Measurements from ENCODE around the gene AVEN.
"Not testable (repeated sequence)": the region's sequence is repeated elsewhere in the genome, so short reads cannot be mapped to it uniquely, and the experiment has no call there.

The AVEN gene

DNA sequence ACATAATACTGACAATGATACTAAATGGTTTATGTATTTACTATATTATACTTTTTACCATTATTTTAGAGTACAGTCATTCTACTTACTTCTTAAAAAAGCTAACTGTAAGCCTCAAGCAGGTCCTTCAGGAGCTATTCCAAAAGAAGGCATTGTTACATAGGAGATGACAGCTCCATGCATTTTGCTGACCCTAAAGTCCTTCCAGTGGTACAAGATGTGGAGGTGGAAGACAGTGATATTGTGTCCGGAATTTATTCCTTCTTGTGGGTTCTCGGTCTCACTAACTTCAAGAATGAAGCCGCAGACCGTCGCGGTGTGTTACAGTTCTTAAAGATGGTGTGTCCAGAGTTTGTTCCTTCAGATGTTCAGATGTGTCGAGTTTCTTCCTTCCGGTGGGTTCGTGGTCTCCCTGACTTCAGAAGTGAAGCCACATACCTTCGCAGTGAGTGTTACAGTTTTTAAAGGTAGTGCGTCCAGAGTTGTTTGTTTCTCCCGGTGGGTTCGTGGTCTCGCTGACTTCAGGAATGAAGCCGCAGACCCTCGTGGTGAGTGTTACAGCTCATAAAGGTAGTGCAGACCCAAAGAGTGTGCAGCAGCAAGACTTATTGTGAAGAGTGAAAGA lies 20.9 kb downstream of the AVEN start:
- Mint-ChIP-seq H3K4me1 (no peaks in the 10 kb centered on the region), H3K4me3 (no peak overlapping the region), H3K36me3 (peaks cover 15% of the 10 kb centered on the region), H3K9me3 (no peaks in the 10 kb centered on the region), H3K27me3 (no peaks in the 10 kb centered on the region), H3K27ac (no peak overlapping the region)
- ATAC-seq: no peak

DNA sequence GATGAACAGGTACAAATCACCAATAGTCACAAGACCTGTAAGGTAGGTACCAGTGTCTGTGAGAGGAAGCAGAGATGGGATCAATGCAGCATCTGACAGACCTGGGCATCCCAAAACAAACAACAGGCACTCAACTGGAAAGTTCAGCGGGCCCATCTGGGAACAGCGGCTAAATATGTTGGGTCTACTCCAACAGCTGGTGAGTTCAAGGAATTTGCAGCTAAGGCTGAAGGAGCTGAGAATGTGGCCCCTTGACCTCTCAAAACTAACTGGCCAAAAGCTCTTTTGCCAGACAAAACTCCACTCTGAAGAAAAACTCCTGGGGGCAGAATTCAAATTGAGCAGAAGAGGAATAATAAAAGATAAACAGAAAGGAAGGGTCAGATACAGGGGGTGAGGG lies 24.4 kb downstream of the AVEN start:
- no peak for ATAC-seq
- Mint-ChIP-seq H3K27ac (no peak overlapping the region), H3K36me3 (peaks cover 15% of the 10 kb centered on the region), H3K4me3 (no peak overlapping the region), H3K9me3 (no peaks in the 10 kb centered on the region), H3K27me3 (no peaks in the 10 kb centered on the region), H3K4me1 (peaks cover 4% of the 10 kb centered on the region)

DNA sequence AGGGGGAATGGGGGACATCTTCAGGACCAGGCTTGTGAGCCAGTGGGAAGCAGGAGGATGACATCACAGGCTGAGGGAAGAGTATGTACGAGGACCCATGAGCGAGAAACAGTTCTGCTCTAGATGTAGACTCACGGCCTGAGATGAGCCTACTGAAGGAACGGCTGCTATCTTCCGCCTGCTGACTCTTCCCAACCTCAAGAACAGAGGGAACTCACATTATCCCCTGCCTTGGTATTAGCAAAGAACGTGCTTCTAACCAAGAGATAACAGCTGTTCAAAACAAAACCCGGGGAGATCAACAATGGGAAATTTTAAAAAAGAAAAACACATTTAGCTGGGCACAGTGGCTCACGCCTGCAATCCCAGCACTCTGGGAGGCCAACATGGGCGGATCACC lies 25.3 kb downstream of the AVEN start:
- H3K27me3 Mint-ChIP-seq: no peaks in the 10 kb centered on the region
- H3K4me3 Mint-ChIP-seq: no peak overlapping the region
- peaks cover 14% of the 10 kb centered on the region for H3K36me3 Mint-ChIP-seq
- no peak for ATAC-seq
- H3K9me3 Mint-ChIP-seq: no peaks in the 10 kb centered on the region
- peaks cover 4% of the 10 kb centered on the region for H3K4me1 Mint-ChIP-seq
- no peak overlapping the region for H3K27ac Mint-ChIP-seq

DNA sequence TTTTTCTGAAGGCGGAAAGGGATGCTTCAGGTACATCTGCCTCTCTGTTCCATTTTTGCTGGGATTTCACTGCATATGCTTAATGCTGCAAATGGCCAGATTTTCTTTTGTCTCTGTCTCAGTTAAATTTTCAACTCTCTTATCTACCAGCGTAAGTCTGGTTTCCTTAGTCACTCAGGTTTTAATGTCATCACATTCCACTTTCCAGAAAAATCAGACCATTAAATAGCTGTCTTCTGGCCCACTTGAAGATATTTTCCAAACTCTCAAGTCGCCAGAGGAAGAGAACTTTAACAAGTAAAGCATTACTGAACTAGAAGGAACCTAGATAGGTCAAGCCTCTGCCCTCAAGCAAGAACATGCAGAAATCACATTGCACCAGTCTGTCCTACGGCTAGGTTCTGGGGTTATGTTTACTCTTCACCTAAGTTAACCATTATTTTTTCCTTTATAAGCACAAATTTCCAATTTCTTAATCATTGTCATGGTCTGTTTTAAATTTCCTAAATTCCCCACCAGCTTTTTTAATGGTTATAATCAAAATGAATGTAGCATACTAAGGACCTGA lies 26.5 kb downstream of the AVEN start:
- ATAC-seq: no peak
- peaks cover 5% of the 10 kb centered on the region for H3K36me3 Mint-ChIP-seq
- no peaks in the 10 kb centered on the region for H3K9me3 Mint-ChIP-seq
- no peak overlapping the region for H3K27ac Mint-ChIP-seq
- H3K27me3 Mint-ChIP-seq: no peaks in the 10 kb centered on the region
- no peak overlapping the region for H3K4me3 Mint-ChIP-seq
- peaks cover 4% of the 10 kb centered on the region for H3K4me1 Mint-ChIP-seq

DNA sequence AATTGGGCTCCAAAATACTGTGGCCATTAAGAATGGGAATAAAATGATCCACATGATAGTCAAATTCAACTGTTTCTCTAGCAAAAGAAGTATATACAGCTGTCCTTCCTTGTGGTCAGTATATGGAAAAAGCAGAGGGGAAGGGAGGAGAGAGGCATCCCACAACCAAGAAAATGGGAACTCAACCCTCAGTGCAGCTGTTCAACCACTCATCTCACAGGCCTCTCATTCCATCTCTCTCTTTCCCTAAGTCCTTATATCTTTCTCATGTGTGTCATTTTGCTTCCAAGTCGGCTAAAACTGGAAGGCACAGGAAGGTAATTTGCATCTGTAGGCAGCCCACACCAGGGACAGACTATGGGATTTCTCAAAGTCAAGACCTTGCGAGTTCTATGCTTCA lies 27.5 kb downstream of the AVEN start:
- no peak overlapping the region for H3K27ac Mint-ChIP-seq
- no peak for ATAC-seq
- no peaks in the 10 kb centered on the region for H3K27me3 Mint-ChIP-seq
- no peak overlapping the region for H3K4me3 Mint-ChIP-seq
- no peaks in the 10 kb centered on the region for H3K36me3 Mint-ChIP-seq
- H3K4me1 Mint-ChIP-seq: peaks cover 4% of the 10 kb centered on the region
- no peaks in the 10 kb centered on the region for H3K9me3 Mint-ChIP-seq

DNA sequence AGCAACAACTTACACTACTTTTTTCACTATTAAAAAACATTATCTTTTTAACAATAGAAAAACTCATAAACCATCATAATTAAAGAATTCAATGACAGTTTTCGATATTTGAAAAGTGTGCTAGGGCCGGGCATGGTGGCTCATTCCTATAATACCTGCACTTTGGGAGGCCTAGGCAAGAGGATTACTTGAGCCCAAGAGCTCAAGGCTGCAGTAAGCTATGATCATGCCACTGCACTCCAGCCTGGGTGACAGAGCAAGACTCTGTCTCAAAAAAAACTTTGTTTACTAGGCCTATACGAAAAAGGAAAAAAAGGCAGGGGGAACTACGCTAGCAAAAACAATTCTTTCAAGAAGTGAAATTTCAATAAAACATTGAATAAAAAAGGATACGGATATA lies 28.1 kb downstream of the AVEN start:
- Mint-ChIP-seq H3K4me1 (peaks cover 4% of the 10 kb centered on the region), H3K27me3 (no peaks in the 10 kb centered on the region), H3K4me3 (no peak overlapping the region), H3K27ac (no peak overlapping the region), H3K36me3 (no peaks in the 10 kb centered on the region), H3K9me3 (no peaks in the 10 kb centered on the region)
- no peak for ATAC-seq

DNA sequence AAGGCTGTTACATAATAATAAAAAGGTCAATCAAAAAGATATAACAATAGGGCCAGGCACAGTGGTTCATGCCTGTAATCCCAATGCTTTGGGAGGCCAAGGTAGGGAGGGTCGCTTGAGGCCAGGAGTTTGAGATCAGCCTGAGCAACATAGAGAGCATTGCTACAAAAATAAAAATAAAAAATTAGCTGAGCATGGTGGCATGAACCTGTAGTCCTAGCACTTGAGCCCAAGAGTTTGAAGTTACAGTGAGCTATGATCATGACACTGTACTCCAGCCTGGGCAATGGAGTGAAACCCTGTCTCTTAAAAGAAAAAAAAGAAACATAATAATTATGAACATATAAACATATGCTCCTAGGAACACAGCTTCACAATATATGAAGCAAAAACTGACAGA lies 29.3 kb downstream of the AVEN start:
- ATAC-seq: no peak
- H3K27ac Mint-ChIP-seq: no peak overlapping the region
- no peaks in the 10 kb centered on the region for H3K36me3 Mint-ChIP-seq
- H3K4me3 Mint-ChIP-seq: no peak overlapping the region
- H3K27me3 Mint-ChIP-seq: no peaks in the 10 kb centered on the region
- H3K4me1 Mint-ChIP-seq: peaks cover 4% of the 10 kb centered on the region
- no peaks in the 10 kb centered on the region for H3K9me3 Mint-ChIP-seq

DNA sequence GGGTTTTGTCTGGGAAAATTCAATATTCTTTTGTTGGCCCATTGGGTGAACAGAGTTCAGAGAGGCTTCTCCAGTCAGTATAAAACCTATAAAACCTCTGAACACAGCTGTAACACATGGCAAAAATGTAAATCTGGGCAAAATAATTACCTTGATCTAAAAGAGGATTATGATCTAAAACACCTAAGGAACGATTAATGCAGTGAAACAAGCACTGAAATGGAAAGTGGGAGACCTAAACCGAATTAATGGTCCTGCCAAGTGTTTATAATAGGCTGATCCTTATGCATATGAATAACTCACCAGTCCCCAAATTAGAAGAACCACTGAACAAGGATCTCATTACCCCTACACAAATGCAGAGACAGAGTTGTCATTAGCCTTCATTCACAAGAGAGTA lies 32.6 kb downstream of the AVEN start:
- no peak overlapping the region for H3K27ac Mint-ChIP-seq
- no peak for ATAC-seq
- no peaks in the 10 kb centered on the region for H3K9me3 Mint-ChIP-seq
- H3K27me3 Mint-ChIP-seq: no peaks in the 10 kb centered on the region
- H3K4me1 Mint-ChIP-seq: no peaks in the 10 kb centered on the region
- no peak overlapping the region for H3K4me3 Mint-ChIP-seq
- H3K36me3 Mint-ChIP-seq: peaks cover 9% of the 10 kb centered on the region

DNA sequence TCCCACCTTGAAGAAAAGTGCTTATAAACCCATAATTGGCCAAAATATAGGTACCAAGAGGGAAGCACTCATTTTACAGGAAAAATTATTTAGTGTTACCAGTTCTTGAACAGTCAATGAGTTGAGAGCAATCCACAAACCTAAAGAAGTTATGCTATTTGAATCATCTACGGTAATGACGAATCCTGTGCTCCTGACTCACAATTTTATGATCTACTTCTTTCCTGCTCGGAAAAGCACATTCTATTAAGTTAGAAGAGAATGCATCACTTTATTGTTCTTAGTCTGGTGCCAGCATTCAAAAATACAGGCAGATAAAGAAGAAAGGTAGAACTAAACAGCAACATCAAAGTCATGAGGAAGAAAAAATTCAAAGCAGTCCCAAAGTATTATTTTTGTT lies 37.5 kb downstream of the AVEN start:
- no peak overlapping the region for H3K4me3 Mint-ChIP-seq
- H3K9me3 Mint-ChIP-seq: no peaks in the 10 kb centered on the region
- no peaks in the 10 kb centered on the region for H3K4me1 Mint-ChIP-seq
- no peaks in the 10 kb centered on the region for H3K27me3 Mint-ChIP-seq
- no peak overlapping the region for H3K27ac Mint-ChIP-seq
- peaks cover 11% of the 10 kb centered on the region for H3K36me3 Mint-ChIP-seq
- no peak for ATAC-seq

DNA sequence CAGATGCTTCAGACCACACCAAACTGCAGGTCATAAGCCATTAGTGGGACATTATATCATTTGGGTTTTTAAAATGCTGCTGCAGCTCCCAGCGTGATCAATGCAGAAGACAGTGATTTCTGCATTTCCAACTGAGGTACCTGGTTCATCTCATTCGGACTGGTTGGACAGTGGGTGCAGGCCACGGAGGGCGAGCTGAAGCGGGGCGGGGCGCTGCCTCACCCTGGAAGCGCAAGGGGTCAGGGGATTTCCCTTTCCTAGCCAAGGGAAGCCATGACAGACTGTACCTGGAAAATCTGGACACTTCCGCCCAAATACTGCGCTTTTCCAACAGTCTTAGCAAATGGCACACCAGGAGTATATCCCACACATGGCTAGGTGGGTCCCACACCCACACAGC lies 43.3 kb downstream of the AVEN start:
- not testable (repeated sequence) for H3K9me3 Mint-ChIP-seq, ATAC-seq, H3K27ac Mint-ChIP-seq, H3K4me3 Mint-ChIP-seq, H3K4me1 Mint-ChIP-seq, H3K36me3 Mint-ChIP-seq, H3K27me3 Mint-ChIP-seq

DNA sequence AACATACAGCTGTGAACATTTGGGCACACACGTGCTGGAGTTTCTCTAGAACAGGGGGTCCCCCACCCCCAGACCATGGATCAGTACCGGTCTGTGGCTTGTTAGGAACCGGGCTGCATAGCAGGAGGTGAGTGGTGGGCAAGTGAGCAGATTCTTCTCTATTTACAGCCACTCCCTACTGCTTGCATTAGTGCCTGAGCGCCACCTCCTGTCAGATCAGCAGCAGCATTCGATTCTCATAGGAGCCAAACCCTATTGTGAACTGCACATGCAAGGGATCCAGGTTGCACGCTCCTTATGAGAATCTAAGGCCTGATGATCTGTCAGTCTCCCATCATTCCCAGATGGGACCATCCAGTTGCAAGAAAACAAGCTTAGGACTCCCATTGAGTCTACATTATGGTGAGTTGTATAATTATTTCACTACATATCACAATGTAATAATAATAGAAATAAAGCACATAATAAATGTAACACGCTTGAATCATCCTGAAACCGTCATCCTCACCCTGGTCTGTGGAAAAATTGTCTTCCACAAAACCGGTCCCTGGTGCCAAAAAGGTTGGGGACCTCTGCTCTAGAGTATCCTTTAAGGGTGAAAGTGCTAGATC lies 44.9 kb downstream of the AVEN start:
- H3K27me3 Mint-ChIP-seq: no peaks in the 10 kb centered on the region
- H3K9me3 Mint-ChIP-seq: no peaks in the 10 kb centered on the region
- ATAC-seq: no peak
- no peak overlapping the region for H3K4me3 Mint-ChIP-seq
- no peak overlapping the region for H3K27ac Mint-ChIP-seq
- H3K4me1 Mint-ChIP-seq: peaks cover 7% of the 10 kb centered on the region
- peaks cover 10% of the 10 kb centered on the region for H3K36me3 Mint-ChIP-seq

DNA sequence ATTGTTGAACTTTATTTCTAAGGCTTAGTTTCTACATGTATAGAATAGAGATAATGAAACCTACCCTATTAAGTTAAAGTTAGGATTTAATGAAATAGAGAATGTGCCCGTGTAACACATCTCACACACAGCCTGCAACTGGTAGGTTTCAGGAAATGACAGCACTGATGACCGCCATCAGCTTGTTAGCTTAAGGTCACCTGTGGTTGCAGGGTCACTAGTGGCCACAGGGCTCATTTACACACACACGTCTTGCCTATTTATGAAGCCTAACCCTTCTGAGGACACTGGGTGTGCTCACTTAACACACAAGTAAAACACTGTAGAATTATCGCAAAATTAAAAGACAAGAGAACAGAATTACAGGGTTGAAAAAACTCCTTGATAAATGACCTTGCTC lies 50.6 kb downstream of the AVEN start:
- Mint-ChIP-seq H3K27ac (no peak overlapping the region), H3K4me1 (peaks cover 7% of the 10 kb centered on the region), H3K27me3 (no peaks in the 10 kb centered on the region), H3K4me3 (no peak overlapping the region), H3K9me3 (no peaks in the 10 kb centered on the region), H3K36me3 (peaks cover 15% of the 10 kb centered on the region)
- no peak for ATAC-seq

DNA sequence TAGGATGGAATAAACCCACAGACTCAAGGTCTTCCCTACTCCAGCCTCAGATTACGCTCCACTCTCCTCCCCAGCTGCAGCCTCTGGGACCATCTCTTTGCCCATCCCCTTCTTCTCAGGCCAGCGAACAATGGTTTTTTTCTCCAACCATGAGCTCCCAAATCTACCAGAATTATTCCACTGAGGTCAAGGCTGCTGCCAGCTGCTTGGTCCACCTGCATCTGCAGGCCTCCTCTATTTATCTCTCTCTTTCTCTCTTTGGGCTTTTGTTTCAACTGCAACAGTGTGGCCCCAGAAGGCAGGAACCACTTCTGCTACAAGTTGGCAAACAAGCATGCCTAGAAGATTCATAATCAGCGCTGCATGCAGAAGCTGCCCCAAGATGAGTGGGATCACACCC lies 51.6 kb downstream of the AVEN start:
- no peak for ATAC-seq
- Mint-ChIP-seq H3K27me3 (no peaks in the 10 kb centered on the region), H3K4me3 (no peak overlapping the region), H3K4me1 (peaks cover 7% of the 10 kb centered on the region), H3K9me3 (no peaks in the 10 kb centered on the region), H3K36me3 (peaks cover 15% of the 10 kb centered on the region), H3K27ac (no peak overlapping the region)

DNA sequence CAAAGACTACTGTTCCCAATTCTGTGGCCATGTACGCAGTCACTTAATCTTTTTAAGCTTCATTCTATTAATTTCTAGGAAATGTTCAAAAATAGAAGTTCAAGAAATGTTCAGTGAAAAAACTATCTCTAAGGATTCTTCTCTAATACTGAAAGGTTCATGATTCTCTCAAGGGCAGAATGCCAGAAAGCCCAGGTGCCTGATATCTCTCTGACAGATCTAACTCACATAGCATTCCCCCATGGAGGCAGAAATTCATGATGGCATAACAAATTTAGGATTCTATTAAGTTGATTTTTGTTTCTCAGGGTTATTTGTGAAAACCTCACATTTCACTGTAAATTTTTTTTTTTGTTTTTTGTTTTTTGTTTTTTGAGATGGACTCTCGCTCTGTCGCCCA lies 53.3 kb downstream of the AVEN start:
- Mint-ChIP-seq H3K27ac (no peak overlapping the region), H3K36me3 (peaks cover 8% of the 10 kb centered on the region), H3K27me3 (no peaks in the 10 kb centered on the region), H3K4me1 (no peaks in the 10 kb centered on the region), H3K9me3 (no peaks in the 10 kb centered on the region), H3K4me3 (no peak overlapping the region)
- ATAC-seq: no peak

DNA sequence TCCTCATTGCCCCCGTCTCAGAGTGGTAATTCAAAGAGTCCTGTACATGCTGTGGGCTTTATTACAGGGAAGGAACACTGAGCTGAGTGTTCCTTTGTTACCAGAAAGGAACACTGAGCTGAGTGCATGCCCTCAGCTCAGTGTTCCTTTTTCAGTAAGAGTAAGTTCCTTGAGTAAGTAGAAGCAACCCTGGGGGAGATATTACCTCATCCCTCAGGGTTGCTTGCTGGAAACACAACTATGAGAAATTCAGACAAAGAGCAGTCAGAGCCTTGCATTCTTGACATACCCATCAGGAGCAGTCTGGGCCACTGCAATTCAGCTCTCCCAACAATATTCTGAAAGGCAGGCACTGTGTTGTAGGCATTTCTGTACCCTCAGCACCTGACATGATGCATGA lies 53.7 kb downstream of the AVEN start:
- Mint-ChIP-seq H3K36me3 (peaks cover 8% of the 10 kb centered on the region), H3K27ac (no peak overlapping the region), H3K27me3 (no peaks in the 10 kb centered on the region), H3K4me3 (no peak overlapping the region), H3K4me1 (no peaks in the 10 kb centered on the region), H3K9me3 (no peaks in the 10 kb centered on the region)
- no peak for ATAC-seq

DNA sequence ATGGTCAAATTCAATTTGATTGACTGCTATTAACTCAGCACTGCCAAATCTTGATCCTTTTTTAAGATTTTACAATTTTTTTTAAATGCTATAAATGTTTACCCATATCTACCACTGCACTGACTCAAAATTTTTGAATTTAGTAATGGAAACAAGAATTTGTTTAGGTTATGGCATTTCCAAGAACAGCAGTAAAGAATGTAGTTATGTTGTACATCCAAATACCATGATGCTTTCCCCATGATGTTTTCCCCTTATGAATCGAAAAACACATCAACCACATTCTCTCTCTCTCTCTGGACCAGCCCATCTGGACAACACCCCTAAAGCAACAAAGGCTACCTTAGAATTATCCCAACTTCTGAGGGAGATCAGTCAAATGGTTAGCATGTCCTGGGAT lies 56.5 kb downstream of the AVEN start:
- Mint-ChIP-seq H3K9me3 (no peaks in the 10 kb centered on the region), H3K36me3 (peaks cover 5% of the 10 kb centered on the region), H3K4me3 (no peak overlapping the region), H3K27me3 (no peaks in the 10 kb centered on the region), H3K27ac (no peak overlapping the region), H3K4me1 (peaks cover 5% of the 10 kb centered on the region)
- ATAC-seq: no peak
